OCI-LY7 (cell line): ENCODE data around the gene TRA2B. TPM values are rescaled to one million over a fixed set of nuclear protein-coding genes. Genes with fewer than 3 reads are reported as not detected.

Experiments used
- BruUV-seq: library from RNA; stranded (reverse); fragments of 400-500 nt; replicated peaks from 2 replicates; lab custom pipeline; 2021; lab: Mats Ljungman, UMichigan
- CTCF ChIA-PET: fragments of 300-600 bp; sonication (Branson Sonifier 250); formaldehyde crosslinking; loops from one replicate; lab custom pipeline; 2022; ENCODE audit warnings: antibody characterized with exemption; ENCODE audit not compliant: unreplicated experiment; lab: Charles Lee
- POLR2A ChIA-PET: fragments of 300-600 bp; sonication (Branson Sonifier 250); formaldehyde crosslinking; loops from one replicate; lab custom pipeline; 2022; ENCODE audit warnings: antibody characterized with exemption; lab: Charles Lee
- DNase-seq: peaks from one replicate; pipeline ENCODE4 v3.0.0-alpha.2; 2015; ENCODE audit warnings: low spot score
- H2AFZ ChIP-seq: fragments of 200-600 bp; sonication (generic), shearing (Covaris generic); 2 replicates; pipeline ENCODE4 v1.6.1; 2014; ENCODE audit warnings: mild to moderate bottlenecking, antibody characterized with exemption, low read length, moderate library complexity
- H3K27ac ChIP-seq: fragments of 200-600 bp; sonication (generic); 2 replicates; pipeline ENCODE4 v1.5.1; 2014; ENCODE audit warnings: mixed run types, low read depth, mild to moderate bottlenecking, moderate library complexity, low read length, inconsistent platforms; ENCODE audit not compliant: poor library complexity, severe bottlenecking
- H3K36me3 ChIP-seq: fragments of 200-600 bp; sonication (generic); 2 replicates; pipeline ENCODE4 v1.6.1; 2014; ENCODE audit warnings: mild to moderate bottlenecking, antibody characterized with exemption, low read length, moderate library complexity, mixed read lengths; ENCODE audit not compliant: insufficient read depth
- H3K4me1 ChIP-seq: fragments of 200-600 bp; sonication (generic); 2 replicates; pipeline ENCODE4 v1.5.1; 2014; ENCODE audit warnings: mild to moderate bottlenecking, low read length; ENCODE audit not compliant: insufficient read depth, poor library complexity, severe bottlenecking
- H3K4me2 ChIP-seq: fragments of 200-600 bp; sonication (generic); 2 replicates; pipeline ENCODE4 v1.6.1; 2014; ENCODE audit warnings: mild to moderate bottlenecking, low read length
- H3K4me3 ChIP-seq: fragments of 200-600 bp; sonication (generic); 2 replicates; pipeline ENCODE4 v1.5.1; 2014; ENCODE audit warnings: mild to moderate bottlenecking, low read depth, low read length; ENCODE audit not compliant: poor library complexity, severe bottlenecking
- H3K79me2 ChIP-seq: fragments of 200-600 bp; sonication (generic); 2 replicates; pipeline ENCODE4 v1.6.1; 2016; ENCODE audit warnings: low read depth, mild to moderate bottlenecking, low read length, moderate library complexity, mixed read lengths; ENCODE audit not compliant: insufficient read depth
- H3K9me2 ChIP-seq: fragments of 200-600 bp; sonication (generic); 2 replicates; pipeline ENCODE4 v1.6.1; 2016; ENCODE audit warnings: mild to moderate bottlenecking, low read length, mixed read lengths; ENCODE audit not compliant: insufficient read depth
- H3K9me3 ChIP-seq: fragments of 200-600 bp; sonication (generic); 2 replicates; pipeline ENCODE4 v1.6.1; 2014; ENCODE audit warnings: mild to moderate bottlenecking, mixed run types, low read length, mixed read lengths
- H4K20me1 ChIP-seq: fragments of 200-600 bp; sonication (generic); 2 replicates; pipeline ENCODE4 v1.6.1; 2014; ENCODE audit warnings: mild to moderate bottlenecking, antibody characterized with exemption, low read length, moderate library complexity, mixed read lengths; ENCODE audit not compliant: insufficient read depth
- CTCF ChIP-seq: fragments of 200-600 bp; sonication (generic); conservative IDR thresholded peaks from 2 replicates; pipeline ENCODE4 v1.5.1; 2014; ENCODE audit warnings: mild to moderate bottlenecking, antibody characterized with exemption, low read length, moderate library complexity, mixed read lengths
- EZH2phosphoT487 ChIP-seq: fragments of 200-600 bp; sonication (generic); IDR thresholded peaks from 2 replicates; pipeline ENCODE4 v1.6.1; 2018; ENCODE audit warnings: low read depth, borderline replicate concordance, mild to moderate bottlenecking, mixed run types, antibody characterized with exemption, low read length, moderate library complexity, mixed read lengths
- intact Hi-C: fragments of 100-400 bp; cut with micrococcal nuclease; formaldehyde crosslinking; loops from one replicate; pipeline ENCODE4 v1.10.0; 2022; ENCODE audit not compliant: unreplicated experiment
- total RNA-seq, 2 experiments: library from RNA; depleted of rRNA in 1 of 2; stranded (reverse); fragments of >200 nt in 1 of 2; shearing (Covaris generic) in 1 of 2; gene quantifications; 2 replicates each; pipeline ENCODE4 v1.2.3, GENCODE V29; 2014 to 2022

The TRA2B gene
- total RNA-seq, 2 experiments from 2014 or later = 325 to 349 TPM

- no TSS peak for BruUV-seq
- no peak overlapping the region for H2AFZ ChIP-seq
- no peaks in the 10 kb centered on the region for H3K9me3 ChIP-seq
- H3K27ac ChIP-seq = no peak overlapping the region
- H3K79me2 ChIP-seq = peaks cover 100% of the 10 kb centered on the region
- intact Hi-C loops = no loop called here
- no peak for DNase-seq
- ChIA-PET CTCF (no interaction called here), POLR2A (interaction anchor here (0.7 to 3.2 kb wide), 6 partner anchors 9 to 643 kb away, joined by 3 to 15 read pairs (median 6); no protein-coding TSS in a partner anchor)
- H3K4me1 ChIP-seq = peaks cover 49% of the 10 kb centered on the region
- TF ChIP-seq CTCF (no peak), EZH2phosphoT487 (no peak)
- H3K4me3 ChIP-seq = no peak overlapping the region
- no peaks in the 10 kb centered on the region for H3K9me2 ChIP-seq
- H3K4me2 ChIP-seq = no peak overlapping the region; the same call in 1 of the 2 replicates
- H3K36me3 ChIP-seq = peaks cover 100% of the 10 kb centered on the region
- H4K20me1 ChIP-seq = peaks cover 97% of the 10 kb centered on the region
Observed at GRCh38 chr3:185926445-185926844, 11.4 kb downstream of the TRA2B start.

- TF ChIP-seq CTCF (no peak), EZH2phosphoT487 (no peak)
- H3K4me2 ChIP-seq = no peak overlapping the region
- ChIA-PET POLR2A (interaction anchor here (0.9 to 3.1 kb wide), 3 partner anchors 11 to 104 kb away, joined by 3 to 15 read pairs (median 4); no protein-coding TSS in a partner anchor), CTCF (interaction anchor here (1.0 kb wide), 1 partner anchor 18 kb away, joined by 3 read pairs; no protein-coding TSS in a partner anchor)
- intact Hi-C loops = no loop called here
- H3K9me2 ChIP-seq = no peaks in the 10 kb centered on the region
- DNase-seq = no peak
- H3K9me3 ChIP-seq = no peaks in the 10 kb centered on the region
- H3K27ac ChIP-seq = no peak overlapping the region
- no peak overlapping the region for H2AFZ ChIP-seq
- peaks cover 100% of the 10 kb centered on the region for H3K36me3 ChIP-seq
- peaks cover 100% of the 10 kb centered on the region for H3K79me2 ChIP-seq
- BruUV-seq = no TSS peak
- H4K20me1 ChIP-seq = peaks cover 93% of the 10 kb centered on the region
- H3K4me1 ChIP-seq = peaks cover 38% of the 10 kb centered on the region
- no peak overlapping the region for H3K4me3 ChIP-seq
Observed at GRCh38 chr3:185925353-185925752, 12.5 kb downstream of the TRA2B start.

- no peak for DNase-seq
- H3K27ac ChIP-seq = no peak overlapping the region
- no peak overlapping the region for H3K4me2 ChIP-seq
- ChIA-PET CTCF (interaction anchor here (1.0 kb wide), 1 partner anchor 19 kb away, joined by 3 read pairs; no protein-coding TSS in a partner anchor), POLR2A (interaction anchor here (0.7 to 1.1 kb wide), 4 partner anchors 10 to 155 kb away, joined by 3 to 5 read pairs (median 4); no protein-coding TSS in a partner anchor)
- no peak overlapping the region for H3K4me3 ChIP-seq
- H3K79me2 ChIP-seq = peaks cover 100% of the 10 kb centered on the region
- TF ChIP-seq EZH2phosphoT487 (no peak), CTCF (no peak)
- peaks cover 28% of the 10 kb centered on the region for H3K4me1 ChIP-seq
- H3K9me3 ChIP-seq = no peaks in the 10 kb centered on the region
- H3K9me2 ChIP-seq = no peaks in the 10 kb centered on the region
- H2AFZ ChIP-seq = no peak overlapping the region
- H4K20me1 ChIP-seq = peaks cover 92% of the 10 kb centered on the region
- peaks cover 100% of the 10 kb centered on the region for H3K36me3 ChIP-seq
- no TSS peak for BruUV-seq
- intact Hi-C loops = no loop called here
Observed at GRCh38 chr3:185924375-185924774, 13.4 kb downstream of the TRA2B start.
